ENCODE measurements around the gene NELL1.

DNA sequence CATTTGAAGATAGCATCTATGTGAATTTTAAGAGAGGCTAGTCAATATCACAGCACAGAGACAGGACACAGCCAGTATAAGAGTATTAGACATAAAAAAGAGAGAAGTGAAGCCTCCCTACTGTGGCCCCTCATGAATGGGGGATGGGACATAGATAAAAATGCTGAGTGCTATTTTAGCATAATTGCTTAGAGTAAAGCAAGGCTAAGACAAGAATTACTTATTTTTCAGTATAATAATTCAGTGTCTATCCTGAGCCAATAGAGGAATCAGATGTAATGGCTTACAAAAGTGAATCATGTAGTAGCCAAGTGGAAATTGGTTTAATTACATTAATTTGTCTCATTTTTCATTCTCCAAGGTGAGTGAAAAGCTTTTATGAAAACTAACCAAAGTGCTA lies 419.5 kb downstream of the NELL1 start:
- TF ChIP-seq POLR2AphosphoS5 (IDR thresholded peaks at IDR 0.05; ENCODE audit: low read depth, low read length) (no peak), YY1 (IDR thresholded peaks at IDR 0.05; ENCODE audit: low read depth) (no peak), FOXM1 (IDR thresholded peaks at IDR 0.05; ENCODE audit: low read depth) (no peak), RXRA (IDR thresholded peaks at IDR 0.05; ENCODE audit: borderline replicate concordance, low read depth) (no peak), FOXJ3 (CRISPR knock-in tag; IDR thresholded peaks at IDR 0.05) (no peak), CTCF (IDR thresholded peaks at IDR 0.05) (no peak), ELF1 (IDR thresholded peaks at IDR 0.05) (no peak)
- TF ChIP-seq, protein P1, sequence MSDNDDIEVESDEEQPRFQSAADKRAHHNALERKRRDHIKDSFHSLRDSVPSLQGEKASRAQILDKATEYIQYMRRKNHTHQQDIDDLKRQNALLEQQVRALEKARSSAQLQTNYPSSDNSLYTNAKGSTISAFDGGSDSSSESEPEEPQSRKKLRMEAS (IDR thresholded peaks at IDR 0.05; ENCODE audit: low read depth): no peak
